GM23248 (cell line): ENCODE results near the gene KLF15.

Source experiments
- EZH2 ChIP-seq: fragments of 200-600 bp; sonication (generic); IDR thresholded peaks from 2 replicates; pipeline ENCODE4 v1.6.1; 2018; ENCODE audit warnings: antibody characterized with exemption, mild to moderate bottlenecking; ENCODE audit not compliant: insufficient read depth, poor library complexity, severe bottlenecking
- EZH2phosphoT487 ChIP-seq: fragments of 200-600 bp; sonication (generic); IDR thresholded peaks from 2 replicates; pipeline ENCODE4 v1.6.1; 2018; ENCODE audit warnings: antibody characterized with exemption, moderate library complexity, mild to moderate bottlenecking, low read depth; ENCODE audit not compliant: insufficient read depth

DNA sequence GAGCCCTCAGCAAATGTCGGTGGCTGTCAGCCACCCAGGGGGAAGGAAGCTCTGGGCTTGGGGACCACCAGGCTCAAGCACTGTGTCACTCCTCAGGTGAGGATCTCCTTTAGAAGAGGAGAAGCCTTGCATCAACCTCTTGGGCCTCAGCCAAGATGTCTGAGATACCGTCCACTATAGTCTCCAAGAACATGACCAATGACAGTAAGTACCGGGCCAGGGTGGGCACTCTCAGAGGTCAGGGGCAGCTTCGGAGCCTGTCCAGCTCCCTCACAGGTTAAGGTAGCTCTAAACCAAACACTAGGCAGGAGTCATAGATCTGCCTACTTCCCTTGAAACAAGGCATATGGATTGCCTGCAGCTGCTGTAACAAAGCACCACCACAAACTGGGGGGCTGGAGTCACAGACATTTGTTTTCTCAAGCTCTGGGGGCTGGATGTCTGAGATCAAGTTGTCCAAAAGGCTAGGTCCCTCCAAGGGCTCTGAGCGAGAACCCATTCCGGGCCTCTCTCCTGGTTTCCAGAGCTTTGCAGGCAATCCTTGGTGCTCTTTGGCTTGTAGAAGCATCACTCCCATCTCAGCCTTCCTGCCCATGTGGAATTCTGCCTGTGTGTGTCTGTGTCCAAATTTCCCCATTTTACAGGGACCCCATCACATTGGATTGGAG is 38.8 kb upstream of the KLF15 start:
- TF ChIP-seq EZH2 (no peak), EZH2phosphoT487 (no peak)
